Stimulated activated CD4-positive, alpha-beta T cell treated with anti-CD3 and anti-CD28 coated beads, Interleukin-1b, Interleukin-23, amount 100 ng/mL, for 24 hours (primary cell): ENCODE data around the gene NBAS.

Experiments used
- DNase-seq, 4 experiments: peaks; one replicate each; pipeline ENCODE4 v3.0.0-alpha.2; 2020; ENCODE audit warnings: low read depth in 4 of 4, low spot score in 1 of 4

Gene NBAS

DNA sequence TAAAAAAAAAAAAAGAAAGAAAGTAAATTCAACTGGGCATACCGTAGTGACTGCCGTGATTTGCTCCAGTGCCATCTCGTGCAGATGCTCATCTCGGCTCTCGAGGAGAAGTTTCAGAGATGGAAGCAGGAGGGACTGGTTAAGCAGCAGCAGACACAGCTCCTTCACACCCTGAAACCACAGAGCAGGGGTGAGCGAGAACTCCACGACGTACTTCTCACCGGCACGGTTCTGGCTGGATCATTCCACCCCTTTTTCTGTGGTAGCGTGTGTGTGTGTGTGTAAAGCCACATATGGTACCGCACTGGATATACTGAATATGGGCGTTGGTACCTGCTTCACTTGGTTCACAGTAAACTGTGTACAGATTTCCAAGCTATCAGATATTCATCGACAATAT lies 382.2 kb downstream of the NBAS start:
- DNase-seq: no peak

DNA sequence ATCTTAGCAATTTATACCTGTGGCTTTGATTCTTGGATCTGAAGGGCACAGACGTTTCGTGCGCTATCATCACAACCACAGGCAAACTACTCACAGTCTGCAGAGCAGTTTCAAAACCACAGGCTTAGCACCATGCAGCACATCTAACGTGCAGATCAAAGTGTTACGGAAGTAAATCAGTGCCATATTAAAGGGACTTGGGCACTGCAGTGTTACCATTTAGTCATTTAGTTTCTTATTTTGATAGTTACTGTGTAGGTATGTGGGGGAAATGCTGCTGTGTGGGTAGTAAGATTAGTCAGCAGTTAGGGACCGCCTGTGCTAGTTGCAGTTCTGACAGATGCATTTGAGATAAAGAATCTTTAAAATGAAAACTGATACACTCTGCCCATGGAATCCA lies 384.0 kb downstream of the NBAS start:
- peak; percentile 17 to 53 (median 35) for DNase-seq

DNA sequence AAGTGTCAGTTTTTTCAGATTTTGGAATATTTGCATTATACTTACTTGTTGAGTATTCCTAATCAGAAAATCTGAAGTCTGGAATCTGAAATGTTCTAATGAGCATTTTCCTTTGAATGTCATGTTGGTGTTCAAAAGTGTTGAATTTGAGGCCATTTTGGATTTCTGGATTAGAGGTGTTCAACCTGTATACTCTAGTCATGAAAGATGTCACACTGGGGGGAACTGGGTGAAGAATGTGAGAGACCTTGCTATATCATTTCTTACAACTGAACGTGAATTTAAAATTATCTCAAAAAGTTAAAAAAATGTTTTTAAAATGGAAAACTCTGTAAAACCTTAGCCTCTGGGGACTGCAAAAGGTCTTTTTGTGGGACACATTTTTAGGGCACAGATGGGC lies 384.5 kb downstream of the NBAS start:
- no peak for DNase-seq

DNA sequence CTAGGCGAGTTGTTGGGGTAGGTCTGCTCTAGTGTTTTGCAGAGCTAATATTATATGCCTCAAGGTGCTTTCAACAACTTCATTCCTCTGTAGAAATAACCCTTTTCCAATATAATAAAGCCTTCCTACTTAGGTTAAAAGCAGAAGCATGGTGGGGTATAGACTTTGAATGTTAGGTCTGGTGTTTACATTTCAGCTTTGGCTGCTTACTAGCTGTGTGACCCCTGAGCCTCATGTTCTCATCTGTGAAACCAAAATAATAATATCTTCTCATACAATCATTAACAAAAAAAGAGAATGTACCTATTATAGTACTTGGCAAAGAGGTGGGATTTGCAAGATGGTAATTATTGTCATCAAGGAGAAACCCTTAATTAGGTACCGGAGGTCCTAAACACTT lies 386.6 kb downstream of the NBAS start:
- DNase-seq: no peak

- DNase-seq: no peak
Observed at GRCh38 chr2:15173501-15173900, 387.6 kb downstream of the NBAS start.

DNA sequence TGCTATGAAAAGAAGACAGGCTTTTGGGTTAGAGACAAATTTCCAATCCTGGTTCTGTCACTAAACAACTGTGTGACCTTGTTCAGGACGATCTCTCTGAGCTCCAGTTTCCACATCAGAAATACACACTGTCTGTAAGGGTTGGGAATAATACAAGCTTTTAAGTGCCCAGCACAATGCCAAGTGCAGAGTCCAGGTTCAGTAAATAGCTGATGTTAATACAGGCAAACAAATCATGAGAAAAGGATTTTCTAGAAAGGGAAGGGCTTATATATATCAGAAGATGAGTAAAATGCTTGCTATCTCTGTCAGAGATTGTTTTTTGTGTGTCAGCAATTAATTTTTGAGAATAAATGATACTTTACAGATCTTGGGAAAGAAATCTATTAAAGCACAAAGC lies 388.3 kb downstream of the NBAS start:
- no peak for DNase-seq

DNA sequence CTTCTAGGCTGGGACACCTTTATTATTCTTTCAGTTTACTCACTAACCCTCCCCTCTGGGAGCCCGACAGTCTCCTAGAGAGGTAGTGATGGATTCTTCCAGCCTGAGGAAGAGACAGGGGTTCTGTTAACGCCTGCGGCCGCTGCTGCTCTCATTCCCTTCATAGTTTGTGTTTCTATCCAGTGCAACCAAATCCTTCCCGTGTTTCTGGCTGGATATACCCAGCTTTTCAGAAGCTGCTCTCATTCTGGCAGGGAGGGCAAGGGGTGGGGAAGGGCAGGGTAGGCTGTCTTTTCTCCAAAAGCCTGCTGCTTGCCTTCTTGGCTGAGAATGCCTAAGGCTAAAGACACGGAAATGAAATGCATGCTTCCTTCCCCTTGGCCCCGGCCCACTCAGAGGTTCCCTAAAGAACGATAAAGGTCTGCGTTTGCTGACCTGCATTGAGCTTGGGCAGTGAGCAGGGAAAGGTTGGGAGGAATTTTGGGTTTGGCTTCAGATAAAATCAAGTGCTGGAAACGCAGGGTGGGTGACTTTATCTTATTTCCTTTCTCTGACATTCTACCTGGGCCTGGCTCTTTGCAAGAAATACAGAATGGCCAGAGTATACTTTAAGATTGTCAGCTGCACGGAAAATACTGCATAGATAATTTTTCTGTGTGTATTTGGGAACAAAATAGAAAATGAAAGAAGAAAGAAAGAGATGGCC lies 390.9 kb downstream of the NBAS start:
- no peak for DNase-seq

GRCh38 chr2:15169326-15170069 lies 391.6 kb downstream of the NBAS start:
- DNase-seq: no peak

DNA sequence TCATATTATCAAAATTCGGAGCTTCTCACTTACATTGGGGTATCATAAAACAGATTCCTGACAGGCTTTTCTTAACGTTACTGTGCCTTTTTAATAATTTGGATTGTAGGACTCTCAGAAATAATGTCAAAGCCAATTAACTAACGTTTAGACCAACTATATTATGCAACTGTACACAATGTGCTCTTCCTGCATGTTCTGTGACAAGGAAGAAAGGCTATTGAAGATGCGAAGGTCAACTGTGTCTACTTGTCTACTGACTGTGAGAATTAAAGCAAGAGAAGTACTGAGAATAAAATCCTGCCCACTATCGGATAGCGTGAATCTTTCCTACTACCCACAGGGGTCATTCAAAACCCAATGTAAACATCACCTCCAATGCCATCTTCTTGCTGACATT lies 393.0 kb downstream of the NBAS start:
- no peak for DNase-seq

- DNase-seq: no peak
Observed at GRCh38 chr2:15166878-15167277, 394.3 kb downstream of the NBAS start.

DNA sequence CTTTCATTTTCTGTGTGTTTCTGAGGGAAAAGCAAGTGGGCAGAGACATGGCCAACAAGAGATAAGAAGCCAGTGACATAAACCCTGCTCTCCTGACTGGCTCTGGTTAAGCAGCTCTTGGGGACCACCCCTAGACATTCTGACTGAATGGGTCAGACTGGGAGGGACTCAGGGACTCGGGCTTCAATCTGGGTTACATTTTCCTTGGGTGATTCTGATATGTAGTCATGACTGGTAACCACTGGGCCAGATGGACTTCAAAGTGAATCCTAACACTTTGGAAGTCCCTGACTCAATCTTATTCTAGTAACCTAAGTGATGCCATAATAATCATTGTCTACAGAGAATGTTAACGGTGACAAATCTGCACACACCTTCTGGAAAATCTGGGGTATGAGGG lies 397.8 kb downstream of the NBAS start:
- DNase-seq: no peak

GRCh38 chr2:15162620-15163019 lies 398.5 kb downstream of the NBAS start:
- DNase-seq: no peak

DNA sequence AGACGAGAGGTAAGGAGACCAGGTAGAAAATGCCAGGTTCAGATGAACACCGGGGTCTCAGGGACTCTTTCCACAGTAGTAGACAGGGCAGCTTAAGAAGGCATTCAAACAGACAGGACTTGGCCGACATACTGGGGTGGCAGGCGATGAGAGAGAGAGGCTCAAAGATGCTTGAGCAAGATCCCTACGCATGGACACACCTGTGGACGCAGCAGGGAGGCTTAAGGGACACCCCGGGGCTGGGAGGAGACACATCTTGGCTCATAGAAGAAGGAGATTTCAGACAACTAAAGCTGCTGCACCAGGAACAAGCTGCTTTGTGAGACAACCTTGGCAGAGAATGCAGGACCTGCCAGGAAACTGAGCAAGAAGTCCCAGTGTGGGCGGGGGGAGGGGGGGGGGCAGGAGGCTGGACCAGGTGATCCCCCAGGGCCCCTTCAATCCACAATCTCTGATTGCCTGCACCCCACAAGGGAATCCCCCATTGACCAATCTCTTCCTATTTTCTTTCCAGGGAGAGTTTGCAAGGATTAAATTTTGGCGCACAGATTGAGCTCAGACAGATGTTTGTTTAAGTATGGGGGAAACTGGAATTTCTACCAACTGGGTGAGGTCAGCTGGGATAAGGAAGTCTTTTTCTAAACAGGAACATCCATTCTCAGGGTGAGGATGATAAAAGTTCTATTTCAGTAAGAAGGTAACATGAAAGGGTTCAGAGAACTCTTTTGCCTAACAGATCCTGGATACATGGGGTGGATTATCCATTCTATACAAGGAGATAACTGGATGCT lies 400.7 kb downstream of the NBAS start:
- DNase-seq: no peak

DNA sequence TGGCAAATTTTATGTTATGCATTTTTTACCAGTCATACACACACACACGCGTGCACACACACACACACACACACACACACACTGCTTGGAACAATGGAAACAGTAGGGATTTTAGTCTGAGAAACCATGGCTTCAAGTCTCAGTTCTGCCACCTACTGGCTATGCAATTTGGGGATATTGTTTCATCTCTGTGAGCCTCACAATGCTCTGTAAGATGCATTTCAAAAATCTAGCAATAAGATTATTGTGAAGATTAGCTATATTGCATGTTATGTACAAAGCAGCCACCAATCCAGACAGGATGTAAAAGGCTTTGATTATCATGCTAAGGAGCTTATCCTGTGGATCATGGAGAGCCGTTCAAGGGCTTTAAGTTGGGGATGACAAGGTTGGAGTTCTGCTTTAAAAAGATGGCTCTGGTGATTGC lies 401.4 kb downstream of the NBAS start:
- DNase-seq: no peak

- DNase-seq: no peak
Observed at GRCh38 chr2:15159206-15159605, 401.9 kb downstream of the NBAS start.

DNA sequence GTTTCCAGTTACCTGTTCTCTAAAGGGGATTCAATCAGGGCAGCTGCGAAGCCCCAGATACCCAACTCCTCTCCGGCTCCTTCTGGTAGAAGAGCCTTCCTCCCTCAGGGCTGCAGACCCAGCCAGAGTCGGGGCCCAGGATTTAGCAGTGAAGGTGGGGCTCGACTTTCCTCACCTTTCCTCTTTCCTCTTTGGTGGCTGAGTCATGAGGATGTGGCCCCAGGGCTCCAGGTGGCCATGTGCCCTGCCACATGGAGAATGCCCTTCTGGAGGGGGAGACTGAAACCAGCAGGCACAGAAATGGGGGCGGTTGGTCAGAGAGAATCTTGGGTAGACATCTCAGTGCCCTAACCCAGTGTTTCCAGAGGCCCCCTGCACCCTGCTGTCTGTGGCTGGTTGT lies 402.6 kb downstream of the NBAS start:
- DNase-seq: no peak

DNA sequence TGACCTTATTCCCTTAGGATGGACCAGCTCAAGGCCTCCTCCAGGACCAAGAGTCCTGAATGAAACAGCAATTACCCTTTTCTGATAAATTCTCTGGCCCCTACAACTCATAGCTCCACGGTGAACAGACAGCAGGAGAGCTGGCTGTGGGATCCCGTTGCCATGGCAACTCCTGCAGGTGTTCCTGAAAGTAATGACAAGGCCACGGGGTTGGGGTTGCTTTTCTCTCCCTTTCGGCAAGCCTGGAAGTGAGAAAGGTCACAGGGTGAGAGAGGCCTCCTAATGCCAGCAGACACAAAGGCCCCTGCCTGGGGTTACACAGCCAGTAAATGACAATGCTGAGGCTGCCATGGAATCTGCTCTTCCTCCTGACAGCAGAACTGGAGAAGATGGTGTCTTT lies 403.0 kb downstream of the NBAS start:
- DNase-seq: no peak

GRCh38 chr2:15155959-15156574 lies 405.1 kb downstream of the NBAS start:
- no peak for DNase-seq

GRCh38 chr2:15154297-15154696 lies 406.8 kb downstream of the NBAS start:
- DNase-seq: no peak

GRCh38 chr2:15152382-15152781 lies 408.8 kb downstream of the NBAS start:
- DNase-seq: no peak

- no peak for DNase-seq
Observed at GRCh38 chr2:15149063-15149462, 412.1 kb downstream of the NBAS start.

DNA sequence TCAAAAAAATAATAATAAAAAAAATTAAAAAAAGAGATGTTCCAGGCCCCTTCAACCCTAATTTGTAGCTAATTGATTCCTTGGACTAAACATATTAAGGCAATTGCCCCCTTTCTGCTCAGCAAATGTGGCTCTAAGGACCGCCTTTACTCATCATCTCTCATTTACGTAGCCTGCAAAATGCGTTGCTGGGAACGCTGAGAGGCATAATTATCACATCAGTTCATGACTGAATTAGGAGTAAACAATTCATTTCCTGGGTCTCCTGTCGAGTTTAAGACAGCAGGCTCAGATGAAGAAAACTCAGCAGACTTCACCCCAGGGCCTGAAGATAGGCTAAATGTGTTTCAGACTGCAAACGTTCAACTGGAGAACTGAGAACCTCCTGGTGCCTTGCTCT lies 413.5 kb downstream of the NBAS start:
- DNase-seq: no peak
